GM19397 (cell line): ENCODE results near the gene CAPS2.

Experiments used
- ATAC-seq: cut with Tn5 transposase; IDR thresholded peaks from one replicate; pipeline ENCODE4 v1.9.1; 2021; ENCODE audit warnings: mild to moderate bottlenecking, moderate library complexity; ENCODE audit not compliant: unreplicated experiment

Gene CAPS2

DNA sequence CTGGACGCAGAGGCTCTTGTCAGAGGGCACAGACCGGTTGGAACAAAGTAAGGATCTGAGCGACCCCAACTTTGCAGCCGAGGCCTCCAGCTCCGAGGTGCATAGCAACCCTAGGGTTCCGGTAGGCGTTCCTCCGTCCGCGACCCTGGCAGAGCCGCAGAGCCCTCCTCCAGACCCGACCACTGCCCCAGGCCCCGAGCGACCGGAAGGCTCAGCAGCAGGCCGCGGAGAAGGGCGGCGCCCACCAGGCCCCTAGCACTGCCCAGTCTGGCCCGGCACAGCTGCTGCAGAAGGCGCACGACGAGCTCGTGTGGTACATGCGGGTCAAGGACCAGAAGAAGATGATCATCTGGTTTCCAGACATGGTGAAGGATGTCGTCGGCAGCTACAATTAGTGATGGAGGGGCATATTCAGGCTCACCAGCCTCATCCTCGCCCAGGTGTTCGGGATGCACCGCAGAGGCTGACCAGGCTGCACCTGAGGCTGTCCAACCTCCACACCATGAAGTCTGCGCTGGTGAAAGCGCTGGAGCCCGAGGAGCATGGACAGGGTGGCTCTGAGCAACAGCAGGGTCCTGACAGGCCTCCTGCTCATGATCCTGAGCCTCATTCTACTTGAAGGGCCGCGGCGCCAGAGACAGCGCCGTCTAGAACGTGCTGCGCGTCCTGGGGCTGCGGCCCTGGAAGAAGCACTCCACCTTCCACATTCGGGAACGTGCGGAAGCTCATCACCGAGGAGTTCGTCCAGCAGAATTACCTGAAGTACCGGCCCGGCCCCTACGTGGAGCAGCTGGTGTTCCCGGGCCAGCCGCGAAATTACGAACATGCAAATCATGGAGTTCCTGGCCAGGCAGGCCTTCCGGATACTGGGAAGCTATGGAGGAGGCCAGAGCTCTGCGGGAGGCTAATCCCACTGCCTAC is 24.5 kb downstream of the CAPS2 start:
- ATAC-seq = no peak

DNA sequence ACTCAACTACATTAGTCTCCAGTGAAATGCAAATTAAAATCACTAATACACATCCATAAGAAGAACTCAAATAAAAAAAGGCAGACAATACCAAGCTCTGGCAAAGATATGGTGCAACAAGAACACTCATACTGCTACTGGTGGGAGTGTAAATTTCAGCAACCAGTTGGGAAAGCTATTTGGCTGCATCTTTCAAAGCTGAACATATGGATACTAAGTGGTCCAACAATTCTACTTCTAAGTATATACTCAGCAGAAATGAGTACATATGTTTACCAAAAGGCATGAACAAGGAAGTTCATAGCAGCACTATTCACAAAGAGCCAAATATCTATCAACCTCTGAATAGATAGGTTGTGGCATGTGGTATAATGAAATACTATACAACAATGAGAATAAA is 27.3 kb downstream of the CAPS2 start:
- ATAC-seq = no peak

DNA sequence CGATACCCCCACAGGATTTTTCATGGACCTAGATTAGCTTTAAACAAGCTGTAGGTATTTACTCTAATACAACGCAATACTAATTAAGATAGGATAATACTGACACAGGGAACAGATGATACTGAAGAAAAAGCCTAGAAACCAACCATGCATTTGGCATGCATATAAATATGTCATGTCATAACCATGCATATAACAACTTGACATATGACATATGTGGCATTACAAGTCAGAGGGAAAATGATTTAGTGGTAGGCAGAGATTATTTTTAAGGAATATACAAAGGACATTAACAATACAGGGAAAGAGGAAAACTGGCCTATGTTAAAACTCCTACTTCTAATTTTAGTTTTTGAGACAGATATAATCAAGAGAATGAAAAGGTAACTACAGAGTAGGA is 27.9 kb downstream of the CAPS2 start:
- ATAC-seq = no peak

DNA sequence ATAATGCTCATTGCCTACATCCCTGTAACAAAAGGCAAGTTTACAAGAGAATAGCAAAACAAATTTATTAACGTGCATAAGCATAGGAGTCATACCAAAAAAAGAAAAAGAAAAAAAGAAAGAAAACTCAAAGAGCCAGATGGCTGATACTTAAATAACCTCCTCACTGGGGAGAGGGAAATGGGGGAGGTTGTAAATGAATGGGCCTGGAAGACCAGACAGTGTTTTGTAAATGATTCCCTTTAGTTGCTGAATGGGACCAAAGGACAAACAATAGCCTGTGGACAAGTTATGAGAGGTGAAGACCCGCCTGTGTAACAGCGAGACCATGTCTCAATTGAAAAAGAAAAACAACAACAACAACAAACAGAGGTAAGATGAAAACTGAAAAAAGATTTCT is 35.3 kb downstream of the CAPS2 start:
- no peak for ATAC-seq

DNA sequence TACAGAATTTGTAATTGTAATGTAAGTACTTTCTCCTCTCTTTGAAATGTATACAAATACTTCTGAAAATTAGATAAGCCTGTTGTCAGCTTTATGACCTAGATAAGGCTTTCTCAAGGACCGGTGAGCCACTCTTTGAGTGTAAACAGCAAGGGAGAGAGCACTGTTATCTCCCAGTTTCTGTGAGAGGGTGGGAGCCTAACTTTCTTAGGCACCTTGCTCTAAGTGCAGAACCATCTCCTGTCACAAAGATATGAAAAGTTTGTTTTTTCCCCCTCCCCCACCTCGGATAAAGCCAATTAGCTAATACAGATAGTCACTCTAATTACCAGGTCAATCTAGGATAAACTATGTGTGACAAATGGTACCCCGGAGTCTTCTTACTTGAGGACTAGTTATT is 35.8 kb downstream of the CAPS2 start:
- no peak for ATAC-seq

DNA sequence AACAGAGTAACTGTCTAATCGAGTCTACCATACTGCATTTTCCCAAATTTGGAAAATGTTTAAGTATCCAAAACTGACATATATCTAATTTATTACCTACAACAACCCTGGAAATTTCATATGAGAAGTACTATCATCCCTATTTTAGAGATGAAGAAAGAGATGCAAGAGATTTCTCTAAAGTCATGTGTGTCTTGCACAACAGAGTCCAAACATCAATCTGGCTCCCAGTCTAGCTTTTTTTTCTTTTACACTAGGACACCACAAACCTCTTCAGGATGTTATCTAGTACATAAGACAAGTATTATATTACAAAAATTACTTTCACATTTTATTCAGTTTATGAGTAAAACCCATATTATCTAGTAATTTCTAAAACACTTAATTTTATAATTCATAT is 39.1 kb downstream of the CAPS2 start:
- ATAC-seq = no peak

DNA sequence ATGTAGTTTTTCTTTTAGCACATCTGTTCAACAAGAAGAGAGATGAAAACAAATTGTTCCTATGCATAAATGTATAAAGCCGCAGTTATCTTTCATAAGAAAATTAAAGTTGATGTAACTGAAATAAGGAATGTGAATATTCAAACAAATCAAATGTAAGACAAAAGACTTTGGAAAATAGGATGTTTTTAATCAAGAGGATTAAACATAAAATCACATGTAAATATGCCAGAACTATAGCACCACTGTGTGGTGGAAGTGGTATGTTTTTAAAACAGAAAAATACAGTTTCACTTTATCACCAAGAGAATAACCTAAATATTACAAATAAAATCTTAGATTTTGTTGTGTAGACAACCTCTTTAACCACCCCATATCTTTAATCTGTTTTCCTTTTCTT is 40.4 kb downstream of the CAPS2 start:
- ATAC-seq = no peak

DNA sequence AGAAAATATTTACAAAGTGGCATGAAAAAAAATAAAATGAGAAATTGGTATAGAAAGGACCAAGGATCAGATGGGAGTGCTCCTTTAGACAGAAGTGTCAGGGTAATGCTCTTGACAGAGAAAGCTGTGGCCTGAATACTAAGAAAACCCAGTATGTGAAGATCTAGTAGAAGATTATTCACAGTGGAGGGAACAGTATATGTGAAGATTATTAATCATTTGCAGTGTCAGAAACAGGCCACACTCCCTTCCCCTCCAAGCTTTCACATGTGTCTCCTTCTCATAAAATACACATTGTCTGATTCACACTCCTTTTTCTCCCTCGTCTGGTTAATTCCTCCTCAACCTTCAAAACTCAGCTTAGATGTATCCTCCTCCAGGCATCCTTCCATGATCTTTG is 41.3 kb downstream of the CAPS2 start:
- no peak for ATAC-seq

DNA sequence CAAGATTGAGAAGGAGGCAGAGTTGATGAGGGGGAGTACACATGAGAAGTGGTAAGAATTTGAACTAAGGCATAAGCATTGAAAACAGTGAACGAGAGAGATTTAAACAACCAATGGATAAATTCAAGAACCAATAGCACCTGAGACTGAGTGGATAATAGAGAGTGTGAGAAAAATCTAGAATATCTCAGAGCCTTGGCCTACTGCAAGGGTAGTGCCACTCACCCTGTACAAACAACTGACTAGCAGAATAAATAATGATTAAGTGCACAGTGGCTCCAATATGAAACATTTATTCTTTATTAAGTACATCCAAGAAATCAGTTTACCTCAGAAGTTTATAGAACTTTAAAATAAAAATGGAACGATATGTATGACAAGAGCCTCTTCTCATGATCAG is 54.4 kb downstream of the CAPS2 start:
- no peak for ATAC-seq

DNA sequence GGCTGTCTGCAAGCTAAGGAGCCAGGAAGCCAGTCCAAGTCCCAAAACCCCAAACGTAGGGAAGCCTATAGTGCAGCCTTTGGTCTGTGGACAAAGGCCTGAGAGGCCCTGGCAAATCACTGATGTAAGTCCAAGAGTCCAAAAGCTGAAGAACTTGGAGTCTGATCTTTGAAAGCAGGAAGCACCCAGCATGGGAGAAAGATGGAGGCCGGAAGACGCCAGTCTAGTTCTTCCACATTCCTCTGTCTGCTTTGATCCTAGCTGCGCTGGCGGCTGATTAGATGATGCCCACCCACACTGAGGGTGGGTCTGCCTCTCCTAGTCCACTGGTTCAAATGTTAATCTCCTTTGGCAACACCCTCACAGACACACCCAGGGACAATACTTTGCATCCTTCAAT is 58.5 kb downstream of the CAPS2 start:
- no peak for ATAC-seq

DNA sequence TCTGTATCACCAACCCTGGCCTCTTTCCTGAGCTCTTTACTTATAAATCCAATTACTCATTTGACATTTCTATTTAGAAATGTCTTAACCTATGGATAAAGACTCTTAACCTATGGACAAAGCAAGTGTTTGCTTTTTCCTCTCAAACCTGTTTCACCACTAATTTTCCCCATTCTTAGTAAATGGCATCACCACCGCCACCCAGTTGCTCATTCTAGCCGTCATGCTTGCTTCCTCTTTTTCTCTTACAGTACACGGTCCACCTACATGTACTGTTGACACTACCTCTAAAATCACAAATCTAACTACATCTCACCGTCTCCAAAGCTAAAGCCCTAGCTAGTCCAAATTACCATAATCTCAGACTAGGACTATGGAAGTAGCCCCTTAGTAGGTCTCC is 60.0 kb downstream of the CAPS2 start:
- no peak for ATAC-seq

DNA sequence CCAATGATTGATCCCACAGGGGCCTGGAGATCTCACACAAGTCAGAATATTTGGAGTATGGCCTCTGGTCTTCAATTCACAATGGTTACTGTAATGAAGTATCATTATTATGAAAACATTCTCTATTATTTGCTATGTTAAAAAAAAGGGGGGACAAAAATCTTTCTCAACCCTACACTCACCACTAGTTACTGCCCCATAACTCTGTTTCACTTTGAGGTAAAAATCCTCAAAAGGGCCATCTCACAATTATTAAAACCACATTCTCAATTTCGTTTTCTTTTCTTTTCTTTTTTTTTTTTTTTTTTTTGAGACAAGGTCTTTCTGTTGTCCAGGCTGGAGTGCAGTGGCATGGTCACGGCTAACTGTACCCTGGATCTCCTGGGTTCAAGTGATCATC is 60.9 kb downstream of the CAPS2 start:
- no peak for ATAC-seq

DNA sequence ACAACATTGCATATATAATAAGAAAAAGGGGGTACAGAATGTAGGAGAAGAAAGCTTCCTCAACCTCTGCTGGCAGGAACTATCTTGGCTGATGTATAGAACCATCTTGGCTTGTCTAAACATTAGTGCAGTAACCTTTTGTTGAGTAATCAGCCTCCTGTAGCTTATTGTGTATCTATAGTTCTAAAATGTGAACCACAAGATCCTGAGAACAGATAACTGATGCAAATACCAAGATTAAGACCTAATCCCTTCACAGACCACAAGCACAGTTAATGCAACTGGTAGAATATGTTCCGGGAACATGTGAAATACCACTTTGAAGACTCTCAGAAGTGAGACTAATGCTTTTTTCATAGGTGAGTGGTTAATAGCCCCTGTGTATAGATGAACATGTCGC is 69.8 kb downstream of the CAPS2 start:
- no peak for ATAC-seq

DNA sequence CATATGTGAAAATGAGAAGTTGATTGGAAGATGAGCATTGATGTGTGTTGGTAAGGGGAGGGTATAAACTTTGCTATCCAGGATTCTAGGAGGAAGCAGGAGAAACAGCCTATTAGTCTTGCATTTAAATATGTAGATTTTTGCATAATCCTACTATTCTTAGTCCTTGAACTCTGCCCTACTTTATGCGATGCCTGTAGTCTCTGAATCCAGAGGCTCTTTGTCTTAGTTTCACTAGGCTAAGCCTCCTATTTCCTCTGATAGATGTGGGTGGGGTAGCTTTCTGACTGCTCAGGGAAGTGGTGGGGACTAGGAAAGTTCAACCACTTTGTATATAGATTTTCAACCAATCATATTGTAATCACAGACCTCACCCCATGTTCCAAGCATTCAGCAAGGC is 71.0 kb downstream of the CAPS2 start:
- ATAC-seq = no peak

DNA sequence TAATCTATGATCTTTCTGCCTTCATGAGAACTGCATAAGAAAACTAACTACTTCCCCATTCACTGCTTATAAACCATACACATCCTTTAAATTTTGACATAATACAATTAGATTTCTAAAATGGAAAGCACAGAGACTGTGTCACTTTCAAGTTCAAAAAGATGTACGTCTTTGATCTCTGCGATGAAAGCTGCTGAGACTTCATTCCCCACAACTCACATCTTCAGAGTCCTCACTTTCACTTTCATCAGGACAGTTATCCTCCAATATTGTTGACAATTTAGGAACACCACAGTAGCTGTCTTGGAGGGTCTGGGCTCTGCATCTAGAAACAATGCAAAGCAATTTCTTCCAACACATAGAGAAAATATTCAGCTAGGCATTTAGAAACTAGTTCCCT is 72.6 kb downstream of the CAPS2 start:
- ATAC-seq = no peak

DNA sequence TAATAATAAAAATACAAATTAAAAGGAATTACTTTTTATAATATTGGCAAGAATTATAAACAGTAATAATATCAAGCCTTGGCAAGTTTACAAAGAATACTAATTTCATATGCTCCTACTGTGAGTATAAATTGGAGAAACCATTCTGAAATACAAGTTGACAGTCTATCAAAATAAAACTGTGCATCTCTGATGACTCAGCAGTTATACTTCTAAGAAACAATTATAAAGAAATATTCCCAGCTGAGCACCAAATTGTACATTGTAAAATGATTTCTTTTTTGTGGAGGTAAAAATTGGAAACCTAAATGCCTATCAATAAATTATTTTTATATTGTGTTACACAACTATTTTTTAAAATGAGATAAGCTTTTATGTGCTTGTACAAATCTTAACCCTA is 85.0 kb downstream of the CAPS2 start:
- no peak for ATAC-seq

DNA sequence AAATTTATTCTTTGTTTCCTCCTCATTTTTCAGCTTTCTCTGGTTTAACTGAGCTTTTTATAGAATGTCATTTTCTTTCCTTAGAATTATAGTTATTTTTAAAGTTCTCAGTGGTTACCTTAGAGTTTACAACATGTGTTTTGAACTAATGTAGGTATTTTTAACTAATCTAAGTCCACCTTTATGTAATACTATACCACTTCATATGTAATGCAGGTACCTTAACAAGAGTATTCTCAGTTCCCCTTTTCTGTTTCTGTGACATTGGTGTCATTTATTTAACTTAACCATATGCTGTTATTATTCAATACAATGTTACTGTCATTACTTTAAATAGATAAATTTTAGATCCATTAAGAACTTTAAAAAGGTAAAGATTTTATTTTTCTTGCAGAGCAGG is 90.1 kb downstream of the CAPS2 start:
- no peak for ATAC-seq

DNA sequence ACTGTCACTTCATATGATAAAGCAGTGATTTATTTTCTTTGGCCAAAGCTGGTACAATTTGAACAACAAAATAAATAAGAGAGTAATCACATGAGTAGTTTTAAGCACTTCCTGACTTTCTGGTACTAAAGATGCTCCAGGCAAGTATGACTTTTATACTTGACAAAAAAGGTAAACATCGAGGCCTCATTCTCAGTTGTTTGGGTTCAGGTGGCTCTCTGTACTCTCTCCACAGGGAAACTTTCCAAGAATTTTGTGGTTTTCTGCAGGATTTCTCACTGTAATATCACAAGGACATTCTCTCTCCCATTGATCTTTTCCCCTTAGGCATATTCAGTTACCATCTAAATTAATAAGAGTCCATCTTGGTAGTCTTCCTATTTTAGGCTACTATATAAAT is 93.9 kb downstream of the CAPS2 start:
- no peak for ATAC-seq

DNA sequence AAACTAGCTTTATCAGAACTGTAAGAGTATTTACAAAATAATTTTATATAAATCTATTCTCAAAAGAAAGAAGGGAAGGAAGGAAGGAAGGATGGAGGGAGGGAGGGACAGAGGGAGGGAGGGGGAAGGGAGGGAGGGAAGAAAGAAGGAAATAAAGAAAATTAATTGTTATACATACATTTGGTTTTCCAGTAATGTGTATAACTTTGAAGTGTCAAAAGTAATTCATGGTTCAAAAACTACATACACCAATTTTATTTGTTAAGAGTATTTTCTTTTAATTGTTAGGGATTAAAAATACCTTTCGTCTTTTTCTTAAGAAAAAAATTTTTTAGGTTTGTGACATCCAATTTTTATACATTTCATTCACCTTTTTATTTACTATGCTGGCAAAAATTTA is 103.0 kb downstream of the CAPS2 start:
- ATAC-seq = no peak
